Hematopoietic multipotent progenitor cell treated with erythropoietin and hydrocortisone succinate and interleukin-3 and kit ligand, for 4 days (in vitro differentiated cells): ENCODE measurements around the gene ZNF467.

Source experiments
- DNase-seq: peaks from one replicate; pipeline ENCODE4 v3.0.0-alpha.2; 2015

ZNF467 gene

GRCh38 chr7:149785402-149785801 is 12.0 kb upstream of the ZNF467 start:
- DNase-seq, result no peak

- no peak for DNase-seq
Measured at GRCh38 chr7:149784251-149784608, 10.8 kb upstream of the ZNF467 start.

- DNase-seq, result no peak
Measured at GRCh38 chr7:149783386-149784250, 10.2 kb upstream of the ZNF467 start.

GRCh38 chr7:149782682-149783345 is 9.4 kb upstream of the ZNF467 start:
- no peak for DNase-seq

GRCh38 chr7:149781921-149782320 is 8.5 kb upstream of the ZNF467 start:
- no peak for DNase-seq

GRCh38 chr7:149780636-149781419 is 7.4 kb upstream of the ZNF467 start:
- no peak for DNase-seq

GRCh38 chr7:149780056-149780455 is 6.7 kb upstream of the ZNF467 start:
- DNase-seq, result no peak

GRCh38 chr7:149779502-149779805 is 6.1 kb upstream of the ZNF467 start:
- DNase-seq, result no peak

GRCh38 chr7:149778696-149779501 is 5.5 kb upstream of the ZNF467 start:
- DNase-seq, result no peak

GRCh38 chr7:149778327-149778637 is 4.9 kb upstream of the ZNF467 start:
- no peak for DNase-seq

- no peak for DNase-seq
Measured at GRCh38 chr7:149777551-149778326, 4.4 kb upstream of the ZNF467 start.

GRCh38 chr7:149776848-149777407 is 3.5 kb upstream of the ZNF467 start:
- DNase-seq, result no peak

GRCh38 chr7:149776289-149776688 is 2.9 kb upstream of the ZNF467 start:
- DNase-seq, result peak; percentile 65

- DNase-seq, result no peak
Measured at GRCh38 chr7:149775176-149775556, 1.8 kb upstream of the ZNF467 start.

- DNase-seq, result no peak
Measured at GRCh38 chr7:149774237-149775175, 1.1 kb upstream of the ZNF467 start.

GRCh38 chr7:149772956-149773434 is 393 bp downstream of the ZNF467 start:
- peak; percentile 51 for DNase-seq

- DNase-seq, result no peak
Measured at GRCh38 chr7:149772241-149772955, 990 bp downstream of the ZNF467 start.

- peak; percentile 93 for DNase-seq
Measured at GRCh38 chr7:149771720-149772240, 1.6 kb downstream of the ZNF467 start.

GRCh38 chr7:149770728-149771636 is 2.4 kb downstream of the ZNF467 start:
- no peak for DNase-seq
